CD14-positive monocyte (primary cell): ENCODE results near the gene SLC25A13. TPM values are rescaled to one million over a fixed set of nuclear protein-coding genes. Genes with fewer than 3 reads are reported as not detected.

Source experiments
- DNase-seq, 3 donors: peaks; one replicate each; pipeline ENCODE4 v3.0.0-alpha.2; 2011 to 2022
- H2AFZ ChIP-seq: 2 replicates; pipeline ENCODE4 v1.6.0; 2012; ENCODE audit warnings: mild to moderate bottlenecking, low read depth, low read length, inconsistent platforms; ENCODE audit not compliant: insufficient read depth, poor library complexity, severe bottlenecking
- H3K27ac ChIP-seq, 2 donors: 1 replicate in 1 of 2; 2 replicates in 1 of 2; pipeline ENCODE4 v1.5.1; 2012 to 2013; ENCODE audit warnings: low read length in 2 of 2, control low read depth in 1 of 2, inconsistent platforms in 1 of 2, low read depth in 1 of 2, mild to moderate bottlenecking in 1 of 2
- H3K27me3 ChIP-seq, 2 donors: one replicate each; pipeline versions ENCODE4 v1.6.0 to v1.6.1; 2011 to 2013; ENCODE audit warnings: low read length in 2 of 2; ENCODE audit not compliant: control insufficient read depth in 2 of 2, insufficient read depth in 2 of 2
- H3K36me3 ChIP-seq, 2 donors: replicated peaks in 1 of 2; 1 replicate in 1 of 2; 2 replicates in 1 of 2; pipeline versions ENCODE4 v1.5.1 to v1.6.1; 2012 to 2013; ENCODE audit warnings: low read length in 2 of 2, control low read depth in 1 of 2, inconsistent platforms in 1 of 2, mild to moderate bottlenecking in 1 of 2; ENCODE audit not compliant: insufficient read depth in 2 of 2, control insufficient read depth in 1 of 2
- H3K4me1 ChIP-seq, 2 donors: 1 replicate in 1 of 2; 2 replicates in 1 of 2; pipeline versions ENCODE4 v1.5.1 to v1.6.1; 2012 to 2013; ENCODE audit warnings: low read length in 2 of 2, control low read depth in 1 of 2, inconsistent platforms in 1 of 2, mild to moderate bottlenecking in 1 of 2, moderate library complexity in 1 of 2; ENCODE audit not compliant: insufficient read depth in 2 of 2, control insufficient read depth in 1 of 2
- H3K4me2 ChIP-seq: replicated peaks from 2 replicates; pipeline ENCODE3; 2012; ENCODE audit warnings: low read length, moderate library complexity, mild to moderate bottlenecking; ENCODE audit not compliant: poor library complexity, severe bottlenecking; ENCODE audit errors: extremely low read depth
- H3K4me3 ChIP-seq, 3 experiments: fragments of 200-600 bp in 1 of 3; sonication (generic) in 1 of 3; replicated peaks in 1 of 3; 1 replicate in 2 of 3; 2 replicates in 1 of 3; pipeline ENCODE4 v1.5.1; 2011 to 2013; ENCODE audit warnings: low read length in 3 of 3, mild to moderate bottlenecking in 3 of 3, control low read depth in 2 of 3, low read depth in 2 of 3, inconsistent platforms in 1 of 3, moderate library complexity in 1 of 3
- H3K79me2 ChIP-seq: 2 replicates; pipeline ENCODE4 v1.6.0; 2012; ENCODE audit warnings: mild to moderate bottlenecking, control low read depth, inconsistent platforms, low read length, moderate library complexity; ENCODE audit not compliant: insufficient read depth
- H3K9ac ChIP-seq: 2 replicates; pipeline ENCODE4 v1.6.0; 2017; ENCODE audit warnings: low read length, mild to moderate bottlenecking; ENCODE audit not compliant: insufficient read depth, poor library complexity, severe bottlenecking
- H3K9me3 ChIP-seq, 2 donors: replicated peaks in 1 of 2; 1 replicate in 1 of 2; 2 replicates in 1 of 2; pipeline versions ENCODE4 v1.5.1 to v1.6.1; 2012 to 2013; ENCODE audit warnings: low read length in 2 of 2, control low read depth in 1 of 2; ENCODE audit not compliant: control insufficient read depth in 1 of 2, insufficient read depth in 1 of 2
- H4K20me1 ChIP-seq: 2 replicates; pipeline ENCODE4 v1.6.0; 2012; ENCODE audit warnings: mild to moderate bottlenecking, low read length, control low read depth, moderate library complexity; ENCODE audit not compliant: insufficient read depth
- H3K27ac Mint-ChIP-seq, 7 donors: one replicate each; pipeline ENCODE4 v1.8.0; 2020; ENCODE audit warnings: mild to moderate bottlenecking in 7 of 7, mixed read lengths in 7 of 7, moderate library complexity in 6 of 7, inconsistent platforms in 2 of 7
- H3K27me3 Mint-ChIP-seq, 3 donors: one replicate each; pipeline ENCODE4 v1.8.0; 2021 to 2022; ENCODE audit warnings: low read depth in 3 of 3, mild to moderate bottlenecking in 3 of 3, mixed read lengths in 3 of 3, moderate library complexity in 3 of 3, inconsistent platforms in 1 of 3
- H3K36me3 Mint-ChIP-seq, 2 donors: one replicate each; pipeline ENCODE4 v1.8.0; 2020; ENCODE audit warnings: mixed read lengths in 2 of 2, inconsistent platforms in 1 of 2, mild to moderate bottlenecking in 1 of 2
- H3K4me1 Mint-ChIP-seq: one replicate; pipeline ENCODE4 v1.8.0; 2020; ENCODE audit warnings: mild to moderate bottlenecking, mixed read lengths
- H3K4me3 Mint-ChIP-seq, 2 donors: one replicate each; pipeline ENCODE4 v1.8.0; 2020; ENCODE audit warnings: mild to moderate bottlenecking in 2 of 2, mixed read lengths in 2 of 2, moderate library complexity in 1 of 2
- H3K9me3 Mint-ChIP-seq, 7 donors: one replicate each; pipeline ENCODE4 v1.8.0; 2020 to 2022; ENCODE audit warnings: mixed read lengths in 7 of 7, mild to moderate bottlenecking in 6 of 7, moderate library complexity in 6 of 7, inconsistent platforms in 2 of 7
- WGBS: methylation state at CpG from one replicate; pipeline ENCODE4 v1.1.5; 2013; ENCODE audit warnings: missing lambda C conversion rate; ENCODE audit not compliant: insufficient coverage; 5-methylcytosine and 5-hydroxymethylcytosine counted together
- intact Hi-C, 2 donors: fragments of 100-400 bp; cut with micrococcal nuclease; formaldehyde crosslinking; loops; one replicate each; pipeline versions ENCODE4 v1.15.0 to v1.15.1; 2023
- polyA plus RNA-seq, 3 donors: library from polyadenylated mRNA; depleted of rRNA in 1 of 3; unstranded in 2 of 3; stranded (reverse) in 1 of 3; fragments of 300-500 nt in 2 of 3; fragments of >200 nt in 1 of 3; fragmentation: Illumina TruSeq in 2 of 3; gene quantifications; 1 replicate in 2 of 3; 2 replicates in 1 of 3; pipeline ENCODE4 v1.2.3, GENCODE V29; 2012 to 2021
- TF ChIP-seq, protein P1 (sequence below): fragments of 200-600 bp; IDR thresholded peaks from one replicate; pipeline ENCODE4 v1.8.0; 2022; ENCODE audit warnings: antibody characterized with exemption, mild to moderate bottlenecking

Gene SLC25A13
- polyA plus RNA-seq, 3 donors, result 12.7 to 15.7 (median 14.4) TPM

DNA sequence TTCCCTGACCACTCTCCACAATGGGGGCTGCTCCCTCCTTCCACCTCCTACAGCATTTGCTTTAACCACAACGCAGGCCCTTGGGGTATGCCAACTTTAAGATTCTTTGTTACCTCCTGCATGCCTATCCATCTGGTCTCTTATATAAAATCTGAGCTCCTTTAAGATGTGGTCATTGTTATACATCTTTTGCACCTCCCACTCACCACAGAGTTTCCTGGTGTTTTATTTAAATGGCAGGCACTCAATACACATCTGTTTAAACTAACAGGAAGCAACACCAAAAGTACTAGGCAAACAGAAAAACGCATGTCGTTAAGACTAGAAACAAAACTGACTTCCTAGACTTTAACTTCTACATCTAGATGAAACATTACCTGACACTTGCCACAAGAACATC, 36.3 kb downstream of the SLC25A13 start:
- Histone ChIP-seq H3K4me3 (no peak overlapping the region), H3K79me2 (peaks cover 20% of the 10 kb centered on the region), H2AFZ (no peak overlapping the region), H3K4me2 (no peak overlapping the region), H3K36me3 (no peaks in the 10 kb centered on the region), H3K4me1 (peaks cover 0 to 7% of the 10 kb centered on the region in 2 donors), H3K27me3 (no peaks in the 10 kb centered on the region), H3K9me3 (peaks cover 0 to 4% of the 10 kb centered on the region in 2 donors), H4K20me1 (peaks cover 74% of the 10 kb centered on the region), H3K9ac (no peak overlapping the region), H3K27ac (no peak overlapping the region)
- Mint-ChIP-seq H3K27me3 (peaks cover 0 to 3% (median 1%) of the 10 kb centered on the region in 3 donors), H3K36me3 (peaks cover 11 to 47% of the 10 kb centered on the region in 2 donors), H3K9me3 (peaks cover 0 to 13% (median 9%) of the 10 kb centered on the region in 7 donors), H3K4me3 (no peak overlapping the region), H3K4me1 (peaks cover 24% of the 10 kb centered on the region), H3K27ac (peak overlapping the region in 3 of 7 donors; percentile 7 to 76 (median 71))
- intact Hi-C loops, result no loop called here
- TF ChIP-seq, protein P1, sequence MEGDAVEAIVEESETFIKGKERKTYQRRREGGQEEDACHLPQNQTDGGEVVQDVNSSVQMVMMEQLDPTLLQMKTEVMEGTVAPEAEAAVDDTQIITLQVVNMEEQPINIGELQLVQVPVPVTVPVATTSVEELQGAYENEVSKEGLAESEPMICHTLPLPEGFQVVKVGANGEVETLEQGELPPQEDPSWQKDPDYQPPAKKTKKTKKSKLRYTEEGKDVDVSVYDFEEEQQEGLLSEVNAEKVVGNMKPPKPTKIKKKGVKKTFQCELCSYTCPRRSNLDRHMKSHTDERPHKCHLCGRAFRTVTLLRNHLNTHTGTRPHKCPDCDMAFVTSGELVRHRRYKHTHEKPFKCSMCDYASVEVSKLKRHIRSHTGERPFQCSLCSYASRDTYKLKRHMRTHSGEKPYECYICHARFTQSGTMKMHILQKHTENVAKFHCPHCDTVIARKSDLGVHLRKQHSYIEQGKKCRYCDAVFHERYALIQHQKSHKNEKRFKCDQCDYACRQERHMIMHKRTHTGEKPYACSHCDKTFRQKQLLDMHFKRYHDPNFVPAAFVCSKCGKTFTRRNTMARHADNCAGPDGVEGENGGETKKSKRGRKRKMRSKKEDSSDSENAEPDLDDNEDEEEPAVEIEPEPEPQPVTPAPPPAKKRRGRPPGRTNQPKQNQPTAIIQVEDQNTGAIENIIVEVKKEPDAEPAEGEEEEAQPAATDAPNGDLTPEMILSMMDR, result no peak
- 80% methylated on average over 1 of the region's 3 CpGs for WGBS
- DNase-seq, result no peak

DNA sequence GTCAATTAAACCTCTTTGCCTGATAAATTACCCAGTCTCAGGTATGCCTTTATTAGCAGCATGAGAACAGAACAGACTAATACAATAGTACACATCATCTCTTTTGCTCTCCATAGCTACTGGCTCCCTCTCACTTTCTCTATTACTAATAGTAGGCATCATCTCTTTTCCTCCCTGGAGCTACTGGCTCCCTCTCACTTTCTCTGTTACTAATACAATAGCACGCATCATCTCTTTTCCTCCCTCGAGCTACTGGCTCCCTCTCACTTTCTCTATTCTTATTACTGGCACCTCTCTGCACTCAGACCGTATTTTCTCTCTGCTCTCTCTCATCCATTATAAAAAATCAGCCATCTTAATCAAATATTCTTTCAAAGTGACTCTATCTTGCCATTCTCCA, 37.1 kb downstream of the SLC25A13 start:
- H3K9ac ChIP-seq, result no peak overlapping the region
- peaks cover 24% of the 10 kb centered on the region for H3K4me1 Mint-ChIP-seq
- H3K9me3 ChIP-seq, result peaks cover 0 to 4% of the 10 kb centered on the region in 2 donors
- no peak overlapping the region for H2AFZ ChIP-seq
- peaks cover 0 to 3% (median 1%) of the 10 kb centered on the region in 3 donors for H3K27me3 Mint-ChIP-seq
- DNase-seq, result no peak
- TF ChIP-seq, protein P1, result no peak
- no peak overlapping the region for H3K4me2 ChIP-seq
- H3K4me1 ChIP-seq, result peaks cover 0 to 7% of the 10 kb centered on the region in 2 donors
- 96% methylated on average over 3 of the region's 3 CpGs for WGBS
- no peak overlapping the region for H3K4me3 ChIP-seq
- peak overlapping the region in 2 of 7 donors; percentile 60 to 71 for H3K27ac Mint-ChIP-seq
- H3K4me3 Mint-ChIP-seq, result no peak overlapping the region
- H3K27ac ChIP-seq, result no peak overlapping the region
- no peaks in the 10 kb centered on the region for H3K27me3 ChIP-seq
- peaks cover 13 to 48% of the 10 kb centered on the region in 2 donors for H3K36me3 Mint-ChIP-seq
- peaks cover 20% of the 10 kb centered on the region for H3K79me2 ChIP-seq
- peaks cover 0 to 13% (median 7%) of the 10 kb centered on the region in 7 donors for H3K9me3 Mint-ChIP-seq
- H3K36me3 ChIP-seq, result peaks cover 5 to 6% of the 10 kb centered on the region in 2 donors
- H4K20me1 ChIP-seq, result peaks cover 81% of the 10 kb centered on the region
- intact Hi-C loops, result no loop called here
